Measurements from ENCODE around the gene SLC25A52. TPM values are rescaled to one million over a fixed set of nuclear protein-coding genes. Genes with fewer than 3 reads are reported as not detected.
"Not testable (repeated sequence)": the region's sequence is repeated elsewhere in the genome, so short reads cannot be mapped to it uniquely, and the experiment has no call there.

SLC25A52 gene
- total RNA-seq, 1 donor: not detected

- DNase-seq (ENCODE audit: low read depth): no peak
- no peak overlapping the region for H3K4me3 ChIP-seq (ENCODE audit: low read depth, low read length)
- no peak for TF ChIP-seq CTCF (IDR thresholded peaks at IDR 0.05; ENCODE audit: insufficient read depth, low read depth, low read length)
Measured at GRCh38 chr18:31740180-31740579, 20.5 kb downstream of the SLC25A52 start.

GRCh38 chr18:31739651-31740050 lies 21.0 kb downstream of the SLC25A52 start:
- TF ChIP-seq CTCF (IDR thresholded peaks at IDR 0.05; ENCODE audit: insufficient read depth, low read depth, low read length): no peak
- DNase-seq (ENCODE audit: low read depth): no peak
- H3K4me3 ChIP-seq (ENCODE audit: low read depth, low read length): no peak overlapping the region

- DNase-seq (ENCODE audit: low read depth): no peak
- TF ChIP-seq CTCF (IDR thresholded peaks at IDR 0.05; ENCODE audit: insufficient read depth, low read depth, low read length): no peak
- no peak overlapping the region for H3K4me3 ChIP-seq (ENCODE audit: low read depth, low read length)
Measured at GRCh38 chr18:31738460-31739407, 21.9 kb downstream of the SLC25A52 start.

- TF ChIP-seq CTCF (IDR thresholded peaks at IDR 0.05; ENCODE audit: insufficient read depth, low read depth, low read length): no peak
- DNase-seq (ENCODE audit: low read depth): no peak
- no peak overlapping the region for H3K4me3 ChIP-seq (ENCODE audit: low read depth, low read length)
Measured at GRCh38 chr18:31736630-31737029, 24.1 kb downstream of the SLC25A52 start.

- no peak for TF ChIP-seq CTCF (IDR thresholded peaks at IDR 0.05; ENCODE audit: insufficient read depth, low read depth, low read length)
- DNase-seq (ENCODE audit: low read depth): no peak
- no peak overlapping the region for H3K4me3 ChIP-seq (ENCODE audit: low read depth, low read length)
Measured at GRCh38 chr18:31731628-31732027, 29.1 kb downstream of the SLC25A52 start.

GRCh38 chr18:31729196-31729595 lies 31.5 kb downstream of the SLC25A52 start:
- H3K4me3 ChIP-seq (ENCODE audit: low read depth, low read length); DNase-seq (ENCODE audit: low read depth): not testable (repeated sequence)

- H3K4me3 ChIP-seq (ENCODE audit: low read depth, low read length): peak overlapping the region; percentile 61
- TF ChIP-seq CTCF (IDR thresholded peaks at IDR 0.05; ENCODE audit: insufficient read depth, low read depth, low read length): no peak
- DNase-seq (ENCODE audit: low read depth): peak; percentile 8
Measured at GRCh38 chr18:31723990-31724711, 36.5 kb downstream of the SLC25A52 start.
